CD4-positive, alpha-beta T cell treated with Interleukin-15 for 4 hours (primary cell): ENCODE results near the gene ACR.
"Not testable (repeated sequence)": the region's sequence is repeated elsewhere in the genome, so short reads cannot be mapped to it uniquely, and the experiment has no call there.

Experiments used
- DNase-seq: peaks from one replicate; pipeline ENCODE4 v3.0.0-alpha.2; 2020; ENCODE audit warnings: low spot score

ACR gene

GRCh38 chr22:50732681-50733080 is 5.3 kb upstream of the ACR start:
- DNase-seq: no peak

DNA sequence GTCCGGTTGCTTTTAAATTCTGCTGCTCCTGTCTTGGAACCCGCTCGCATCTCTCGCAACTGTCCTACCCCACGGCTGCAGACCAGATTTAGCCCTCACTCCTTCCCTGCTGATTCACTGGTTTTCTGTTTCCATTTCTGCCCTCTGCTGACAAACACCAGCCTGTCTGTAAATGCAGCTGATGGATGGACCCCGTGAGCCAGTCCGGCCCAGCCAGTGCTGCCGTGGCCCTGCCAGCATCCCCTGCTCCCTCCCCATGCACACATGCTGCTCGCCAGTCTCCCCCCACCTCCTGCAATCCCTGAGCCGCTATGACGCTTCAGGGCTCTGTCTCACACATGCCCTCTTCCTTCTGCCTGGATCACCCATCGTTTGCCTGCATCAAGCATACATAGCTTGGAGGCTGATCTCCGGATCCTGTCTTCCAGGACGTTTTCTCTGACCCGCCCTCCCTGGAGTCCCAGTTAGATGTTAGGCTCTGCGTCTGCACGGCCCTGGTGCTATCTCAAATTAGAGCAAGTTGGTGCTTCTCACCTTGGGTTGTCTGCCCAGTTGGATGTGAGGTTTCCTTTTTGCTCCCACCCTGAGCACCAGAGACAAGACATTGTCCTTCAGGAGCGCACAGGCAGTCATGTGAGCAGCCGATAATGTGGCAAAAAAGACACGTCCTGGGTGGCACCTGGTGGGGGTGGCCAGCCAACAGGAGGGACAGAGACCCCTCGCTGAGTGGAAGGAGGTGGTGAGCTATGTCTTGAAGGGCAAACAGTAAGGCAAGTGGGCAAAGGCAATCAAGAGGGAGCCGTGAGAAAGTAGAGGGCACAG is 4.3 kb upstream of the ACR start:
- DNase-seq: no peak

DNA sequence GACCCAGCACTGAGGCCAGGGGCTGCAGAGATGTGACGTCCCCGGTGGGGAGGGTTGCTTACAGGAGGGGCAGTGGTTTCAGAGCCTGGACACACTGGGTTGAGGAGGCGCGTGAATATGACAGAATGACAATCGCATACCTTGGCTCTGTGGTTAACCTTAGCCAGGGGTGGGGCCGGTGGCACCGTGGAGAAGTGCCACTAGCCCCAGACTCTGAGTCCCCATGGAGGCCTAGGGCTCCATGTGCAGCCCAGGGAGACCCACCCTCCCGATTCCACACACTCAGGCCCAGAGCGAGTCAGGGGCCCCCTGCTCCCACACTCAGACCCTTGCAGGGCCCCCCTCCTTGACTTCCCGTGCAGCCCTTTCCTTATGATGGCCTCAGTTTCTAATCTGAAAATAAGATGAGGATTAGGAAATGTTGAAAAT is 3.6 kb upstream of the ACR start:
- no peak for DNase-seq

DNA sequence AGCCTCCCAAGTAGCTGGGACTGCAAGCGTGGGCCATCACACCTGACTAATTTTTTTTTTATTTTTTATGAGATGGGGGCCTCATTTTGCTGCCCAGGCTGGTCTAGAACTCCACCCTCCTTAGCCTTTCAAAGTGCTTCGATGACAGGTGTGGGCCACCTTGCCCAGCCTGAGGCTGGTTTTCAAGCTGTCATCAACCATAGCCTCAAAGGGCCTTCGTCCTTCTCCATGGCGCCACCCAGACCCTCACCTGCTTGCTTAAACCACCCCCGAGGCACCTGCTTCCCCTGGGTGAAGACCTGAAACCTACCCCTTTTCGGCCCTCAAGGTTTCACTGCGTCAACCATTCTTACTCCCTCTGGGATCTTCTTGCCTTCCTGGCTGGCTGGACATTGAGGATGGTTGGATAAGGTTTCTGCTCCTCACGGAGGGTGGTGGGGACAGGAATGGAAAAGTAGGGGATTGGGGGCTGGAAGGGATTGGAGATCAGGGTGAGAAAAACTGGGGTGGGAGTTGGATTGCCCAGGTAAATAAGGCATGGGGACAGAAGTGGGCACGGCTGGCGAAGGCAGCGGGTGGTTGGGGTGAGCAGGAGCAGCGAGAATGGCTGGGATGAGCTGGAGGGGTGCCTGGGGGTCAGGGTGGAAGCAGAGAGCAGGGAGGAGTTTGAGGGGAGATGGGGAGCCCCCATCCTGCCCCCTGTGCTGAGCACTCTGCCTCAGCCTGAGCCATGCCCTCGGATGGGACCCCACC is 2.8 kb upstream of the ACR start:
- DNase-seq: no peak

DNA sequence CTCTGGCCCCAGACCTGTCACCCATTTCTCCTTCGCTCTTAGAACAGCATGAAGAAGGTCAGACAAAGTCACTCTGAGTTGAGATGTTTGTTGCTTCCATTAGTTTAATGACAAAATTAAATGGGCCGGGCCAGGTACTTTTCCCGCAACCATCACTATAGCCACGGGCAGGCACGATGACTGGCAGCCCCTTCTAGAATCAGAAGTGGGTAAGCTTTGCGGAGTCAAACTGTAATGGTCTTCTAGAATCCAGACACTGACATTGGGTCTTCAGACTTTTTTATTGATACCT is 2.3 kb upstream of the ACR start:
- no peak for DNase-seq

DNA sequence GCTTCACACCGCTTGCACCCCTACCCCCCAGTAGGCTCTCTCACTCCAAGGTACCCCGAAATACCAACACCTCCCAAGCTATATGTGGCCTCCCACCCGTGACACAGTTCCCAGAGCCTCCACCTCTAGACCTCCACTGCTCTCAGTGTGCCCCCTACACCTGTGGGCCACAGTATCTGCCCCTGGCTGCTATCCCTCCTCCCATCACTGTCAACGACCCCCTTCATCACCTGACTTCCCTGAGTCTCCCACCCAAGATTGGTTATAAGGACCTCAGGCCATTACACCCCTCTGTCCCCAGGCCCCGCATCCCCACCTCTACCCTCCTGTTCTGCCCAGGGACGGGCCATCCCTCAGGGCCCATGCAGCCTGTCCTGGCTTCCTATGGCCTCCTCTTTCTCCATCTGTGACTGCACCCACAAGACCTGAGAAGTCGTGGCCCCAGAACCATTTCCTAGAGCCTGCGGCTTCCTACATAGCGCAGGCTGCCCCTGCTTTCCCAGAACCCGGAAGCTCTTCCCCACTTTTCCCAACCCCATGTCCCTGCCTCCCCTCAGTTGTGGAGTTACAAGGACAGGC is 734 bp downstream of the ACR start:
- no peak for DNase-seq

DNA sequence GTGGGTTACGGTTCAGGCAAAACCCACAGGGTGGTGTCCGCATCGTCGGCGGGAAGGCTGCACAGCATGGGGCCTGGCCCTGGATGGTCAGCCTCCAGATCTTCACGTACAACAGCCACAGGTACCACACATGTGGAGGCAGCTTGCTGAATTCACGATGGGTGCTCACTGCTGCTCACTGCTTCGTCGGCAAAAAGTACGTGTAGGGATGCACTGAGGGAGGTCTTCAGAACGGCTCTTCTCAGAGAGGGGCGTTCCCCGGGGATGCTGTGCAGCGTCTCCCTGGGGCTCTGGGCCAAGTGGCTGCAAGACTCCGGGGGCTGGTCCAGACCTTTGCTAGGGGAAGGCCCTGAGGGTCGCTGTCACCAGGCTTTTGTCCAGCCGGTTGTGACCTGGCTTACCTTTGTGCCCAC is 1.3 kb downstream of the ACR start:
- no peak for DNase-seq

DNA sequence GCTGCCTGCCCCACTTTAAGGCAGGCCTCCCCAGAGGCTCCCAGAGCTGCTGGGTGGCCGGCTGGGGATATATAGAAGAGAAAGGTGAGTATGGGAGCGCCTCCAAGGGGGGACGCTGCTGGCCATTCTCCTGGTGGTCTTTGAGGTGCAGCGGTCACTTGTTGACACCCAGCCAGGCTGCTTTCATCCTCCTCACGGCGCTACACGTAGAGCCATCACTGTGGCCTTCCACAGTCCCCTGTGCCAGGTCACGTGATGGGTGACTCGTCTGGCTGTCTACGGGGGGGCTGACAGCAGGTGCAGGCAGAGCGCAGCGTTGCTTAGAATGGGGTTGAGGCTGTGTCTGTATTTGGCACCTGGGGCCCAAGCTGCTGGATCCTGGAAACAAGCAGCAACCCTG is 1.9 kb downstream of the ACR start:
- DNase-seq: no peak

- not testable (repeated sequence) for DNase-seq
These were observed 2.7 kb downstream of the ACR start for GRCh38 chr22:50740714-50741113.

GRCh38 chr22:50744424-50744823 is 6.4 kb downstream of the ACR start:
- not testable (repeated sequence) for DNase-seq

- not testable (repeated sequence) for DNase-seq
These were observed 9.5 kb downstream of the ACR start for GRCh38 chr22:50747521-50747920.

DNA sequence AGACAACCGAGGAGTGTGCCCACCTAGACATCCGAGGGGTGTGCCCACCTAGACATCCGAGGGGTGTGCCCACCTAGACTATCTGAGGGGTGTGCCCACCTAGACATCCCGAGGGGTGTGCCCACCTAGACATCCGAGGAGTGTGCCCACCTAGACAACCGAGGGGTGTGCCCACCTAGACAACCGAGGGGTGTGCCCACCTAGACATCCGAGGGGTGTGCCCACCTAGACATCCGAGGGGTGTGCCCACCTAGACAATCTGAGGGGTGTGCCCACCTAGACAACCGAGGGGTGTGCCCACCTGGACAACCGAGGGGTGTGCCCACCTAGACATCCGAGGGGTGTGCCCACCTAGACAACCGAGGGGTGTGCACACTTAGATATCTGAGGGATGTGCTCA is 10.6 kb downstream of the ACR start:
- DNase-seq: not testable (repeated sequence)

DNA sequence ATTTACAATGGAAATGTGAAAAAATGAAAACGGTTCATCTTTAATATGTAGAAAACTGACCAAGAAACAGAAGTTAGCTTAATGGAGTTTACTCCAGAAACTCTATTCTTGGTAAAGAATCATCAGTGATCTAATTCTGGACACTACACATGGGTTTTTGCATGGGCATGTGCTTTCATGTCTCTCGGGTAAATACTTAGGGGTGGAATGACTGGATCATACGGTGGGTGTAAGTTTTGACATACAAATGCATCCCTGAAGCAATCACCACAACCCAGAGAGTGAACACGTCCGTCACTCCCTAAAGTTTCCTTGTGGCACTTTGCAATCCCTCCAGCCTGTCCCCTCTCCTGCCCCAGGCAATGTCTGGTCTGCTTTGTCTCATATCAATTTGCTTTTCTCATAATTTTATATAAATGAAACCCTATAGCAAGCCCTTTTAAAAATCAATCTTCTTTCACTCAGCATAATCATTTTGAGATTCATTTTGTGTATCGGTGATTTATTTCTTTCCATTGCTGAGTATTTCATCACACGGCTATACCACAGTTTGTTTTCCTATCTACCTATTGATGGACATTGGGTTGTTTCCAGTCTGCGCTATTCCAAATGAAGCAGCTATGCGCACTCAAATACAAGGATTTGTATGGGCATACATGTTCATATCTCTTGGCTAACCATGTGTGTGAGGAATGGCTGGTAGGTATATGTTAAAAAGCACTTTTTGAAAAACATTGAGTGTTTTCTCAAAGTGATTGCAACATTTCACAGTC is 11.5 kb downstream of the ACR start:
- DNase-seq: not testable (repeated sequence)

GRCh38 chr22:50755251-50755650 is 17.2 kb downstream of the ACR start:
- DNase-seq: not testable (repeated sequence)

- DNase-seq: not testable (repeated sequence)
These were observed 18.4 kb downstream of the ACR start for GRCh38 chr22:50756406-50756805.

DNA sequence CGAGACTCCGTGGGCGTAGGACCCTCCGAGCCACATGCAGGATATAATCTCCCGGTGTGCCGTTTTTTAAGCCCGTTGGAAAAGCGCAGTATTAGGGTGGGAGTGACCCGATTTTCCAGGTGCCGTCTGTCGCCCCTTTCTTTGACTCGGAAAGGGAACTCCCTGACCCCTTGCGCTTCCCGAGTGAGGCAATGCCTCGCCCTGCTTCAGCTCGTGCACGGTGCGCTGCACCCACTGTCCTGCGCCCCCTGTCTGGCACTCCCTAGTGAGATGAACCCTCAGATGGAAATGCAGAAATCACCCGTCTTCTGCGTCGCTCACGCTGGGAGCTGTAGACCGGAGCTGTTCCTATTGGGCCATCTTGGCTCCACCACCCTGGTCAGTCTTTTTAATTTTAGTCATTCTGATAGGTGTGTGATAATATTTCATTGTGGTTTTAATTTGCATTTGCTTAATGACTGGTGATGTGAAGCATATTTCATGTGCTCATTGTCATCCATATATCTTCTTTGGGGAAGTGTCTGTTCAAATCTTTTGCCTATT is 19.0 kb downstream of the ACR start:
- peak; percentile 70 for DNase-seq

- DNase-seq: peak; percentile 14
These were observed 21.8 kb downstream of the ACR start for GRCh38 chr22:50759597-50760341.

DNA sequence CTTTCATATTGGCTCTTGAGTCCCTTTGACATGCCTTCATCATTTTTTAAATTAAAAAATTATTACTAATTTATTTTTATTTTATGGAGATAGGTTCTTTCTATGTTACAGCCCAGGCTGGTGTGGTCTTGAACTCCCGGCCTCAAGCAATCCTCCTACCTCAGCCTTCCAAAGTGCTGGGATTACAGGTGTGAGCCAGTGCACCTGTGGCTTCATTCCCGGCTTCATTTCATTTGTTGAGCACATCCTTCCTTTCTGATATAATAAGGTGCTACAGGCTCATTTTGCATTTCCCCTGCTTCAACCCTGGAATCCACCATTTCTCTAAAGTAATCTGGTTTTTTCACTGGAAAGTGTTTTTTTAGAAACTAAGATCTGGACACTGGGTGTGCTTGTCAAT is 23.8 kb downstream of the ACR start:
- DNase-seq: not testable (repeated sequence)

DNA sequence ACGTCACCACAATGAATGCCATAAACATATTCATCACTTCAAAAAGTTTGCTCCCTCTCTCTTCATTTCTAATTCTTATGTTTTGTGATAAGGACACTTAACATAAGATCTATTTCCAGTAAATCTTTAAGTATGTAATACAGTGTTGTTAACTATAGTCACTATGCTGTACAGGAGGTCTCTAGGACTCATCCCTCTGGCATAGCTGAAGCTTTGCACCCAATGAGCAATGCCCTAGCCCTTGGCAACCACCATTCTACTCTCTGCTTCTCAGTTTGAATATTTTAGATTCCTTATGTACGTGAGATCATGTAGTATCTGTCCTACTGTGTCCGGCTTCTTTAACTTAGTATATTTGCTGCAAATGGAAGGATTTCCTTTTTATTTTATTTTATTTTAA is 26.3 kb downstream of the ACR start:
- not testable (repeated sequence) for DNase-seq

- DNase-seq: not testable (repeated sequence)
These were observed 37.1 kb downstream of the ACR start for GRCh38 chr22:50775132-50775531.

DNA sequence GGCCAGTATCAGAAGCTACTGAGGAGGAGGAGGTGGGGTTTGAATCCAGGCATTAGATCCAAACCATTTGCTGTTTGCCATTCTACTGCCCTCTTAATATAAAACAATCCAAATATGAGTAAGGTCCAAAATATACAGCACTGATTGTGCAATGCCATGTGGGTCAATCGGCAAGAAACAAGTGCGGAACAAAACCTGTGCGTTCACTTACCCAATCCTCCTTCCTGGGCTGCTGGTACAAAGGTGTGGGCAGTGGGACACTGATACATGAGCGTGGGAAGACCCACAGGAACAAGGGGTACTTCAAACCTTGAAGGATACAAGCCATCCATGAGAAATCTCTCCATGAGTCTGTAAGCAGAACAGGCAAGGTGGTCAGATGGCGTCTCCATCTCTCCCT is 39.6 kb downstream of the ACR start:
- not testable (repeated sequence) for DNase-seq
